Upper lobe of right lung (tissue), 1 donor: Measurements from ENCODE around the gene KCNIP1. TPM values are rescaled to one million over a fixed set of nuclear protein-coding genes. Genes with fewer than 3 reads are reported as not detected.

ENCODE experiments used
- ATAC-seq: fragments of 200-7000 bp; cut with Tn5 transposase; one replicate; pipeline ENCODE4 v1.9.1; 2020; ENCODE audit warnings: mild to moderate bottlenecking, moderate library complexity
- DNase-seq: peaks from one replicate; pipeline ENCODE4 v3.0.0-alpha.2; 2020
- H3K27ac ChIP-seq: fragments of 200-600 bp; one replicate; pipeline ENCODE4 v1.8.0; 2022
- H3K27me3 ChIP-seq: fragments of 200-600 bp; one replicate; pipeline ENCODE4 v1.8.0; 2022; ENCODE audit warnings: mild to moderate bottlenecking
- H3K36me3 ChIP-seq: fragments of 200-600 bp; one replicate; pipeline ENCODE4 v1.8.0; 2022
- H3K4me1 ChIP-seq: fragments of 200-600 bp; one replicate; pipeline ENCODE4 v1.8.0; 2022
- H3K4me3 ChIP-seq: fragments of 200-600 bp; one replicate; pipeline ENCODE4 v1.8.0; 2022; ENCODE audit warnings: mild to moderate bottlenecking
- H3K9me3 ChIP-seq: fragments of 200-600 bp; one replicate; pipeline ENCODE4 v1.8.0; 2022
- CTCF ChIP-seq: fragments of 200-600 bp; IDR thresholded peaks from one replicate; pipeline ENCODE4 v1.8.0; 2022; ENCODE audit warnings: antibody characterized with exemption
- intact Hi-C: fragments of 100-400 bp; cut with DNase I; formaldehyde crosslinking; loops from one replicate; pipeline ENCODE4 v1.11.0; 2022
- total RNA-seq: library from RNA; stranded (reverse); fragmentation: NEBNext Ultra II Directional; extraction: Animal tissue kit (Norgen Biotek cat#: 25700); gene quantifications from one replicate; pipeline ENCODE4 v1.2.1, GENCODE V29; 2021
- donor health status: DM: no; HTN: yes; CAD: no; lungs with severe emphysema.

Gene KCNIP1
- total RNA-seq, 1 donor from 2014 or later, result 2.7 TPM

GRCh38 chr5:170478306-170478705 is 25.5 kb upstream of the KCNIP1 start:
- Histone ChIP-seq H3K36me3 (no peaks in the 10 kb centered on the region), H3K9me3 (no peaks in the 10 kb centered on the region), H3K4me1 (no peaks in the 10 kb centered on the region), H3K27me3 (no peaks in the 10 kb centered on the region), H3K4me3 (no peak overlapping the region), H3K27ac (no peak overlapping the region)
- ATAC-seq, result no peak
- intact Hi-C loops, result no loop called here
- TF ChIP-seq CTCF, result no peak
- no peak for DNase-seq

GRCh38 chr5:170479484-170479883 is 24.3 kb upstream of the KCNIP1 start:
- Histone ChIP-seq H3K4me1 (no peaks in the 10 kb centered on the region), H3K27me3 (no peaks in the 10 kb centered on the region), H3K9me3 (no peaks in the 10 kb centered on the region), H3K4me3 (no peak overlapping the region), H3K27ac (no peak overlapping the region), H3K36me3 (no peaks in the 10 kb centered on the region)
- ATAC-seq (no peak), DNase-seq (no peak)
- no peak for TF ChIP-seq CTCF
- intact Hi-C loops, result no loop called here

GRCh38 chr5:170480260-170480659 is 23.6 kb upstream of the KCNIP1 start:
- Histone ChIP-seq H3K27ac (no peak overlapping the region), H3K4me1 (no peaks in the 10 kb centered on the region), H3K36me3 (no peaks in the 10 kb centered on the region), H3K9me3 (no peaks in the 10 kb centered on the region), H3K4me3 (no peak overlapping the region), H3K27me3 (no peaks in the 10 kb centered on the region)
- TF ChIP-seq CTCF, result no peak
- intact Hi-C loops, result no loop called here
- no peak for ATAC-seq
- no peak for DNase-seq

- intact Hi-C loops, result no loop called here
- ATAC-seq (no peak), DNase-seq (no peak)
- H3K4me1 ChIP-seq, result no peaks in the 10 kb centered on the region
- H3K27ac ChIP-seq, result no peak overlapping the region
- H3K36me3 ChIP-seq, result no peaks in the 10 kb centered on the region
- no peak for TF ChIP-seq CTCF
- H3K27me3 ChIP-seq, result no peaks in the 10 kb centered on the region
- no peak overlapping the region for H3K4me3 ChIP-seq
- no peaks in the 10 kb centered on the region for H3K9me3 ChIP-seq
Observed at GRCh38 chr5:170481849-170482248, 22.0 kb upstream of the KCNIP1 start.

- H3K9me3 ChIP-seq, result no peaks in the 10 kb centered on the region
- intact Hi-C loops, result no loop called here
- ATAC-seq, result no peak
- TF ChIP-seq CTCF, result no peak
- DNase-seq, result no peak
- H3K27me3 ChIP-seq, result no peaks in the 10 kb centered on the region
- H3K4me1 ChIP-seq, result no peaks in the 10 kb centered on the region
- no peak overlapping the region for H3K27ac ChIP-seq
- H3K4me3 ChIP-seq, result no peak overlapping the region
- no peaks in the 10 kb centered on the region for H3K36me3 ChIP-seq
Observed at GRCh38 chr5:170482511-170482910, 21.3 kb upstream of the KCNIP1 start.
